GM12872 (cell line): Measurements from ENCODE around the gene CACNA1A.

Experiments used
- CTCF ChIP-seq: IDR thresholded peaks from 3 replicates; pipeline ENCODE4 v1.5.1; 2011; ENCODE audit warnings: low read depth, mild to moderate bottlenecking, low read length, moderate library complexity; ENCODE audit not compliant: insufficient read depth

Gene CACNA1A

GRCh38 chr19:13164343-13165161 is 341.7 kb downstream of the CACNA1A start:
- no peak for TF ChIP-seq CTCF

- no peak for TF ChIP-seq CTCF
Observed at GRCh38 chr19:13163609-13164342, 342.5 kb downstream of the CACNA1A start.

DNA sequence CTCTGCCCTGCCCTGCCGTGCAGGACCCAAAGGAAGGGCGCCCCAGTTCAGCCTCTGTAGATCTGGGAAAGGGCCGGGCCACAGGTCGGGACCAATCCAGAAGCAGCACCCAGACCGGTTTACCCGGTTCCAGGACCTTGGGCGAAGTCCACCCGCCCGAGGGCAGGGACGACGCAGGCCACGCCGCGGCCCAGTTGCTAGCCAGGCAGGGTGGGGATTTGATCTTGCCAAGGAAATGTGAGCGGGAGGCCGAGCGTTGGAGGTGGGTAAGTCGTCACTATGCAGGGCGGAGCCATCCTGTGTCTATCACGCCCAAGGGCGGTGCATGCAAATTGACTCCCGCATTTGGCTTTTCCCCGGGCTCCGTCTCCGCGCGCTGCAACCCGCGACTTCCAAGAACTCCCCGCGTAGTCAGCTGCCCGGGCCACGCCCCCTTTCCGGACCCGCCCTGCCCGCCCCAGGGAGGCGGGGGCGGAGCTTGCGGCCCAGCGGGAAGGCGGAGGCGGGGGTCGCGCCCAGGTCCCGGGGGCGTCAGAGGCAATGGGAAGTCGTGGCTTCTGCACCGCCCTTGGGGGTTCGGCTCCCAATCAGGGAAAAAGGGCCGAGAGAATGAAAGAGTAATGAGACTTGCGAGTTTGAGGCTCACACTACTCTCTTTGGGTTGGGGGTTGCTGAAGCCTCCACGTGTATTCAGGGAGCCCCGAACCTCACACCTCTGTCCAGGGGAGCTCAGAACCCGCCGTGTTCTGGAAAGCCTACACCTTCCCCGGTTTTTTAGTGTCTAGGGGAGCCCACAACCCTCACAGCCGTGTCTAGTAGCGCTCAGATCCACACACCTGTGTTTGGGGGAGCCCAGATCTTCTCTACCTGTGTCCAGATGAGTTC is 343.3 kb downstream of the CACNA1A start:
- no peak for TF ChIP-seq CTCF

GRCh38 chr19:13160557-13160956 is 345.7 kb downstream of the CACNA1A start:
- TF ChIP-seq CTCF: no peak

- TF ChIP-seq CTCF: no peak
Observed at GRCh38 chr19:13159713-13160112, 346.6 kb downstream of the CACNA1A start.
